ENCODE measurements around the gene PLCG1.

Gene PLCG1

DNA sequence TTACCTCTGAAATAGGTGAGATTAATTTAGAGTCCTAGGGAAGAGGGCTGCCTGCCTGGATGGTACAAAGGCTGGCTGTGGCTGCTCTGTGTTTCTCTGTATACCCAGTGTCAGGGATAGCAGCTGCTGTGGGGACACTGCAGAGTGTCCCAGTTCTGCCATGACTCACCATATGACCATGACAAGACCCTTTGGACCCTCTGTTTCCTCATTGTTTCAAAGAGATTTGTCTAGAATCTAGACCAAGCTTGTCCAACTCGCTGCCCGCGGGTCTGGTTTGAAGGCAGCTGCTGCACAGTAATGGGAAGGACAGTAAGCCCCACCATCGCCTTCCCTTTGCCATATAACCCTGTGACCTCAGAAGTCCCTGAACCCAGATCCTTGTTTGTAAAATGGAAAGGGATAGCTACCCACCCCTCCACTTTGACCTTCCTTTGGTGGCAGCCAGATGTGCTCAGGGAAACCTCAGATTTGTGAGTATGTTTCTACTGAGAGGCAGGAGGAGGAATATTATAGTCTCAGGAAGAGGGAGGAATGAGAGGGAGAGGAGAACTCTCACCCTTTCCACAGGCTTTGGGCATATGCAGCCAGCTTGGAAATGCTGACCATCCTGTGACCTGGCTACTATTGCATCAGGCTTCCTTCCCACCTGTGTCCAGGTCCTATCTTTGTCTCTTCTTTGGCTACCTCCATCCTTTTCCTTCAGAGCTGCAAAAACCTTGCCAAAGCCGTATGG lies 14.0 kb downstream of the PLCG1 start:
- H4K20me1 ChIP-seq (ENCODE audit: insufficient read depth, low read length): peaks cover 98% of the 10 kb centered on the region
- no peak overlapping the region for H3K27ac ChIP-seq (ENCODE audit: low read length)
- TF ChIP-seq CTCF (IDR thresholded peaks at IDR 0.05; ENCODE audit: low read depth, low read length): no peak
- no peak for TF ChIP-seq EZH2phosphoT487 (IDR thresholded peaks at IDR 0.05; ENCODE audit: low read depth)
- no peak overlapping the region for H3K4me3 ChIP-seq (ENCODE audit: low read length)
- no peak overlapping the region for H2AFZ ChIP-seq (ENCODE audit: low read depth, low read length)
- peaks cover 99% of the 10 kb centered on the region for H3K79me2 ChIP-seq (ENCODE audit: low read length)
- H3K9ac ChIP-seq (ENCODE audit: low read length): no peak overlapping the region
- no peaks in the 10 kb centered on the region for H3K9me3 ChIP-seq (ENCODE audit: insufficient read depth, low read length)
- no peaks in the 10 kb centered on the region; the same call in 1 of the 2 replicates for H3K4me1 ChIP-seq (ENCODE audit: low read length)
- H3K36me3 ChIP-seq (replicated peaks; ENCODE audit: low read depth, low read length): peaks cover 7% of the 10 kb centered on the region
- no peaks in the 10 kb centered on the region for H3K27me3 ChIP-seq (ENCODE audit: low read depth, low read length)
- H3K4me2 ChIP-seq (ENCODE audit: low read length): no peak overlapping the region

DNA sequence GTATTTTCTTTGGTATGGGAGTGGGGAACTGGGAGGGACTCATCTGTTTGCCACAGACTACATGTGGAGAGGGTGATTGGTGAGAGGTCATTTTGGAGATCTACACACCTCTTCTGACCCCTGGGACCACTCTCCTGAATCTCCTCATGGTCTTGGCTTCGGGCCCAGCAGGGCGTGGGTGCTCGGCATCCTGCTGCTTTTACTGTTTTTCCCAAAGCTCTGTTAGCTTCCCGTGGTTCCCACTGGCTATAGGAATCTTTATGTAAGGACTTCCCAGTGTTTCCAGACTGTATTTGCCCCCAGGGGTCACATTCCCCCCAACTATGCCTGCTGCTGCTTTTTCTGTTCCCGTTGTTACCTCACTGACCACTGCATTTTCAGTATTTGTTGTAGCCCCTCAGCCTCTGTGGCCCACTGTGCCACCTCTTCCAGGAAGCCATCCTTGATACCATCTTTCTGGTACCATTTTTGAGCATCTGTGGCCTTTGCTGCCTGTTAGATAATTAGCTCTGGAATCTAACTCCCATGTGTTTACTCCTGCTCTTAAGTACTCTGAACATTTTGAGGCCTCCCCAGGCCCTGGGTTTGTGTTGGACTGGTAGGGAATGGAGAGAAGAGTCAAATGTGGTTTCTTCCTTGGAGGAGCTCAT lies 14.9 kb downstream of the PLCG1 start:
- Histone ChIP-seq H4K20me1 (ENCODE audit: insufficient read depth, low read length) (peaks cover 98% of the 10 kb centered on the region), H3K4me1 (ENCODE audit: low read length) (peaks cover 9% of the 10 kb centered on the region), H3K9ac (ENCODE audit: low read length) (no peak overlapping the region), H3K27me3 (ENCODE audit: low read depth, low read length) (no peaks in the 10 kb centered on the region), H3K27ac (ENCODE audit: low read length) (no peak overlapping the region), H2AFZ (ENCODE audit: low read depth, low read length) (no peak overlapping the region), H3K79me2 (ENCODE audit: low read length) (peaks cover 99% of the 10 kb centered on the region), H3K36me3 (replicated peaks; ENCODE audit: low read depth, low read length) (peaks cover 3% of the 10 kb centered on the region), H3K4me3 (ENCODE audit: low read length) (no peak overlapping the region), H3K4me2 (ENCODE audit: low read length) (no peak overlapping the region), H3K9me3 (ENCODE audit: insufficient read depth, low read length) (no peaks in the 10 kb centered on the region)
- TF ChIP-seq CTCF (IDR thresholded peaks at IDR 0.05; ENCODE audit: low read depth, low read length): no peak
- no peak for TF ChIP-seq EZH2phosphoT487 (IDR thresholded peaks at IDR 0.05; ENCODE audit: low read depth)

DNA sequence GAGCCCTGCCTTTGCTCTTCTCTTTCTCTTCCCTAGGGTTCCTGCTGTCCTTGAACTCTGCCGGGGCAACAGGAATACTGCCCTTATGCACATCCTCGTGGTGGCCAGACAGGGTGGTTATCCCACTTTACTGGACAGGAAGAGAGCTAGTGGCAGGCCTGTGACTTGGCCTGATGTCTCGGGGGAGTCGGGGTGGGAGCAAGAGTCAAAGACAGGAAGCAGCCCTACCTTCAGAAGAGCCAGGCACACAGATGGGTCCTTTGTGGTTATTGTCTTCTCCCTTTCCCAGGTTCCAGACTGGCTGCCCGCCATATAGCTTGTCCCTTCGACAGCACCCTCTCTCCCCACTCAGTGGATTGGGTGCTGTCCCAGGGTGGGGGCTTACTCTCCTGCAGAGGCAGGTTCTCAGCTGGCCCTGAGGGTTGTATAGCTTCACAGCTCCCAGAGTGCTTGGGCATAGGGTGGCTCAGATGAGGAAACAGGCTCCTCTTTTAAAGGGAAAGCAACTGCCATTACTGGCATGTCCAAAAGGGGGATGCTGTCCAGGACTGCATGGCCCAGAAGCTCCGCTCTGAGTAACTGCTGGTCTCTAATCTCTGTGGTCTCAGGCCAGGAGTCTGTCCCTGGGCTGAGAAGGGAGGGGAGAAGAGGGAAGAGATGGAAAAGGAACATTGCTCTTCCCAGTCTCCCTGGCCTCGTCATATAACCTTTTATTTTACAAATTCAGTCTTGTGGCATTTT lies 17.3 kb downstream of the PLCG1 start:
- TF ChIP-seq CTCF (IDR thresholded peaks at IDR 0.05; ENCODE audit: low read depth, low read length) (no peak), EZH2phosphoT487 (IDR thresholded peaks at IDR 0.05; ENCODE audit: low read depth) (no peak)
- H3K27me3 ChIP-seq (ENCODE audit: low read depth, low read length): no peaks in the 10 kb centered on the region

DNA sequence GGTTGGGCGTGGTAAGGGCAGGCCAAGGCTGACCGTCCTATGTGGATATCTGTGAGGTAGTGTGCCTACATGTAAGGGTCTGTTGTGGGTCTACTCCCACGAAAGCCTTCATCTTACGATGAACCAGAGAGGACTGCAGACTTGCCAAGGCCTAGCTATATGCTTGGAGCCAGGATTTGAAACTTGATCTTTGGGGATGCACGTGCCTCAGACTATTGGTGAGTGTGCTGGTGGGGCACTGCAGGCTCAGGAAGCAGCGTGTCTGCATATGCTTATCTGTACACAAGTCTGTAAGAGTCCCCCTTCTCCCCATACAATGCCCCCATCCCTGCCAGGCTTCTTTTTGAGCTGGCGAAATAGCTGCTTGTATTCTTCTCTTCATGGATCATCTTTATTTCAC lies 17.9 kb downstream of the PLCG1 start:
- no peak for TF ChIP-seq CTCF (IDR thresholded peaks at IDR 0.05; ENCODE audit: low read depth, low read length)
- TF ChIP-seq EZH2phosphoT487 (IDR thresholded peaks at IDR 0.05; ENCODE audit: low read depth): no peak
- H3K9me3 ChIP-seq (ENCODE audit: insufficient read depth, low read length): no peaks in the 10 kb centered on the region
- peaks cover 13% of the 10 kb centered on the region for H3K36me3 ChIP-seq (replicated peaks; ENCODE audit: low read depth, low read length)
- H3K4me2 ChIP-seq (ENCODE audit: low read length): no peak overlapping the region
- H3K4me1 ChIP-seq (ENCODE audit: low read length): peaks cover 18% of the 10 kb centered on the region
- no peak overlapping the region for H3K4me3 ChIP-seq (ENCODE audit: low read length)
- peaks cover 100% of the 10 kb centered on the region for H4K20me1 ChIP-seq (ENCODE audit: insufficient read depth, low read length)
- H3K27me3 ChIP-seq (ENCODE audit: low read depth, low read length): no peaks in the 10 kb centered on the region
- H3K9ac ChIP-seq (ENCODE audit: low read length): no peak overlapping the region
- H2AFZ ChIP-seq (ENCODE audit: low read depth, low read length): no peak overlapping the region
- no peak overlapping the region for H3K27ac ChIP-seq (ENCODE audit: low read length)
- H3K79me2 ChIP-seq (ENCODE audit: low read length): peaks cover 91% of the 10 kb centered on the region

More for the DNA sequence above, 17.3 kb downstream of the PLCG1 start:
- H3K36me3 ChIP-seq (replicated peaks; ENCODE audit: low read depth, low read length): peaks cover 7% of the 10 kb centered on the region
- H3K4me2 ChIP-seq (ENCODE audit: low read length): no peak overlapping the region
- peaks cover 98% of the 10 kb centered on the region for H3K79me2 ChIP-seq (ENCODE audit: low read length)
- H3K27ac ChIP-seq (ENCODE audit: low read length): no peak overlapping the region
- H3K4me1 ChIP-seq (ENCODE audit: low read length): peaks cover 18% of the 10 kb centered on the region
- peaks cover 100% of the 10 kb centered on the region for H4K20me1 ChIP-seq (ENCODE audit: insufficient read depth, low read length)
- no peak overlapping the region for H3K9ac ChIP-seq (ENCODE audit: low read length)
- H3K9me3 ChIP-seq (ENCODE audit: insufficient read depth, low read length): no peaks in the 10 kb centered on the region
- H2AFZ ChIP-seq (ENCODE audit: low read depth, low read length): no peak overlapping the region
- H3K4me3 ChIP-seq (ENCODE audit: low read length): no peak overlapping the region
